GM06990 (cell line): Measurements from ENCODE around the gene RETREG1.

Experiments
- DNase-seq: peaks from one replicate; pipeline ENCODE4 v3.0.0-alpha.2; 2011; ENCODE audit not compliant: insufficient read length; ENCODE audit errors: extremely low read depth
- H3K27me3 ChIP-seq: replicated peaks from 2 replicates; pipeline ENCODE4 v1.6.0; 2011; ENCODE audit warnings: low read length; ENCODE audit not compliant: control insufficient read depth, insufficient read depth
- H3K36me3 ChIP-seq: 2 replicates; pipeline ENCODE4 v1.5.1; 2011; ENCODE audit warnings: low read length; ENCODE audit not compliant: control insufficient read depth, insufficient read depth
- H3K4me3 ChIP-seq: replicated peaks from 2 replicates; pipeline ENCODE4 v1.5.1; 2011; ENCODE audit warnings: low read depth, mild to moderate bottlenecking, control low read depth, low read length
- CTCF ChIP-seq: IDR thresholded peaks from 2 replicates; pipeline ENCODE4 v1.5.1; 2011; ENCODE audit warnings: low read length, control low read depth, mild to moderate bottlenecking, inconsistent platforms; ENCODE audit not compliant: insufficient read depth, poor library complexity, severe bottlenecking

Gene RETREG1

GRCh38 chr5:16563686-16564085, 53.1 kb downstream of the RETREG1 start:
- H3K27me3 ChIP-seq, result no peaks in the 10 kb centered on the region
- no peak for DNase-seq
- H3K4me3 ChIP-seq, result no peak overlapping the region
- H3K36me3 ChIP-seq, result no peaks in the 10 kb centered on the region
- TF ChIP-seq CTCF, result no peak

- no peaks in the 10 kb centered on the region for H3K27me3 ChIP-seq
- TF ChIP-seq CTCF, result no peak
- H3K36me3 ChIP-seq, result no peaks in the 10 kb centered on the region
- no peak overlapping the region for H3K4me3 ChIP-seq
- no peak for DNase-seq
Observed at GRCh38 chr5:16561660-16562059, 55.1 kb downstream of the RETREG1 start.

- DNase-seq, result no peak
- TF ChIP-seq CTCF, result no peak
- Histone ChIP-seq H3K27me3 (no peaks in the 10 kb centered on the region), H3K36me3 (no peaks in the 10 kb centered on the region), H3K4me3 (no peak overlapping the region)
Observed at GRCh38 chr5:16559702-16560101, 57.1 kb downstream of the RETREG1 start.

- no peak overlapping the region for H3K4me3 ChIP-seq
- H3K27me3 ChIP-seq, result no peaks in the 10 kb centered on the region
- no peak for DNase-seq
- no peak for TF ChIP-seq CTCF
- H3K36me3 ChIP-seq, result no peaks in the 10 kb centered on the region
Observed at GRCh38 chr5:16558984-16559629, 57.7 kb downstream of the RETREG1 start.

- no peaks in the 10 kb centered on the region for H3K27me3 ChIP-seq
- TF ChIP-seq CTCF, result no peak
- DNase-seq, result no peak
- H3K36me3 ChIP-seq, result no peaks in the 10 kb centered on the region
- H3K4me3 ChIP-seq, result no peak overlapping the region
Observed at GRCh38 chr5:16557477-16557876, 59.3 kb downstream of the RETREG1 start.

GRCh38 chr5:16554110-16554509, 62.7 kb downstream of the RETREG1 start:
- DNase-seq, result no peak
- H3K4me3 ChIP-seq, result no peak overlapping the region
- TF ChIP-seq CTCF, result no peak

More at GRCh38 chr5:16554110-16554509, 62.7 kb downstream of the RETREG1 start:
- H3K27me3 ChIP-seq, result no peaks in the 10 kb centered on the region
- no peaks in the 10 kb centered on the region for H3K36me3 ChIP-seq
